ENCODE data around the gene ADCY2.

- no peak for TF ChIP-seq CTCF (IDR thresholded peaks at IDR 0.05)
- TF ChIP-seq POLR2A (IDR thresholded peaks at IDR 0.05), result no peak
These were observed 309.3 kb downstream of the ADCY2 start for GRCh38 chr5:7705261-7705660.

All from right lobe of liver (tissue), 4 donors.